Mesothelial cell of epicardium (in vitro differentiated cells): Measurements from ENCODE around the gene LIMS2. TPM values are rescaled to one million over a fixed set of nuclear protein-coding genes. Genes with fewer than 3 reads are reported as not detected.

Experiments used
- DNase-seq, 2 experiments: peaks; one replicate each; pipeline ENCODE4 v3.0.0; 2021; ENCODE audit warnings: low spot score in 2 of 2; ENCODE audit not compliant: unreplicated experiment in 2 of 2
- H3K27ac Mint-ChIP-seq: 2 replicates; pipeline ENCODE4 v1.8.0; 2021; ENCODE audit warnings: mixed read lengths
- H3K27me3 Mint-ChIP-seq: 2 replicates; pipeline ENCODE4 v1.8.0; 2021; ENCODE audit warnings: low read depth, mixed read lengths
- H3K36me3 Mint-ChIP-seq: 2 replicates; pipeline ENCODE4 v1.8.0; 2021; ENCODE audit warnings: mixed read lengths
- H3K4me1 Mint-ChIP-seq: 2 replicates; pipeline ENCODE4 v1.8.0; 2021; ENCODE audit warnings: mixed read lengths
- H3K4me3 Mint-ChIP-seq: 2 replicates; pipeline ENCODE4 v1.8.0; 2021; ENCODE audit warnings: mild to moderate bottlenecking, moderate library complexity, mixed read lengths
- H3K9me3 Mint-ChIP-seq: 2 replicates; pipeline ENCODE4 v1.8.0; 2021; ENCODE audit warnings: mixed read lengths
- total RNA-seq: library from RNA; stranded (reverse); gene quantifications from 3 replicates; pipeline ENCODE4 v1.2.1, GENCODE V29; 2021
- TF ChIP-seq, protein P1 (sequence below): fragments of 200-600 bp; sonication (generic); IDR thresholded peaks from one replicate; pipeline ENCODE4 v1.5.0; 2021; ENCODE audit warnings: antibody characterized with exemption; ENCODE audit not compliant: unreplicated experiment

Gene LIMS2
- total RNA-seq, 1 donor from 2014 or later, result 11.9 TPM

GRCh38 chr2:127630864-127631540, 44.3 kb downstream of the LIMS2 start:
- Mint-ChIP-seq H3K4me3 (no peak overlapping the region), H3K27ac (no peak overlapping the region), H3K27me3 (peaks cover 4% of the 10 kb centered on the region)

GRCh38 chr2:127630096-127630863, 45.0 kb downstream of the LIMS2 start:
- H3K27me3 Mint-ChIP-seq, result peaks cover 6% of the 10 kb centered on the region
- H3K36me3 Mint-ChIP-seq, result no peaks in the 10 kb centered on the region
- TF ChIP-seq, protein P1, sequence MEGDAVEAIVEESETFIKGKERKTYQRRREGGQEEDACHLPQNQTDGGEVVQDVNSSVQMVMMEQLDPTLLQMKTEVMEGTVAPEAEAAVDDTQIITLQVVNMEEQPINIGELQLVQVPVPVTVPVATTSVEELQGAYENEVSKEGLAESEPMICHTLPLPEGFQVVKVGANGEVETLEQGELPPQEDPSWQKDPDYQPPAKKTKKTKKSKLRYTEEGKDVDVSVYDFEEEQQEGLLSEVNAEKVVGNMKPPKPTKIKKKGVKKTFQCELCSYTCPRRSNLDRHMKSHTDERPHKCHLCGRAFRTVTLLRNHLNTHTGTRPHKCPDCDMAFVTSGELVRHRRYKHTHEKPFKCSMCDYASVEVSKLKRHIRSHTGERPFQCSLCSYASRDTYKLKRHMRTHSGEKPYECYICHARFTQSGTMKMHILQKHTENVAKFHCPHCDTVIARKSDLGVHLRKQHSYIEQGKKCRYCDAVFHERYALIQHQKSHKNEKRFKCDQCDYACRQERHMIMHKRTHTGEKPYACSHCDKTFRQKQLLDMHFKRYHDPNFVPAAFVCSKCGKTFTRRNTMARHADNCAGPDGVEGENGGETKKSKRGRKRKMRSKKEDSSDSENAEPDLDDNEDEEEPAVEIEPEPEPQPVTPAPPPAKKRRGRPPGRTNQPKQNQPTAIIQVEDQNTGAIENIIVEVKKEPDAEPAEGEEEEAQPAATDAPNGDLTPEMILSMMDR, result no peak
- no peak overlapping the region for H3K27ac Mint-ChIP-seq
- no peak for DNase-seq
- H3K4me3 Mint-ChIP-seq, result no peak overlapping the region
- no peaks in the 10 kb centered on the region for H3K4me1 Mint-ChIP-seq
- H3K9me3 Mint-ChIP-seq, result no peaks in the 10 kb centered on the region

More at GRCh38 chr2:127630864-127631540, 44.3 kb downstream of the LIMS2 start:
- no peak for DNase-seq
- H3K9me3 Mint-ChIP-seq, result no peaks in the 10 kb centered on the region
- no peaks in the 10 kb centered on the region for H3K36me3 Mint-ChIP-seq
- TF ChIP-seq, protein P1, result no peak
- no peaks in the 10 kb centered on the region for H3K4me1 Mint-ChIP-seq

- no peak overlapping the region for H3K27ac Mint-ChIP-seq
- H3K9me3 Mint-ChIP-seq, result no peaks in the 10 kb centered on the region
- TF ChIP-seq, protein P1, result no peak
- H3K4me3 Mint-ChIP-seq, result no peak overlapping the region
- no peaks in the 10 kb centered on the region for H3K36me3 Mint-ChIP-seq
- no peak for DNase-seq
- H3K27me3 Mint-ChIP-seq, result peaks cover 6% of the 10 kb centered on the region
- no peaks in the 10 kb centered on the region for H3K4me1 Mint-ChIP-seq
Measured at GRCh38 chr2:127629637-127630036, 45.7 kb downstream of the LIMS2 start.

DNA sequence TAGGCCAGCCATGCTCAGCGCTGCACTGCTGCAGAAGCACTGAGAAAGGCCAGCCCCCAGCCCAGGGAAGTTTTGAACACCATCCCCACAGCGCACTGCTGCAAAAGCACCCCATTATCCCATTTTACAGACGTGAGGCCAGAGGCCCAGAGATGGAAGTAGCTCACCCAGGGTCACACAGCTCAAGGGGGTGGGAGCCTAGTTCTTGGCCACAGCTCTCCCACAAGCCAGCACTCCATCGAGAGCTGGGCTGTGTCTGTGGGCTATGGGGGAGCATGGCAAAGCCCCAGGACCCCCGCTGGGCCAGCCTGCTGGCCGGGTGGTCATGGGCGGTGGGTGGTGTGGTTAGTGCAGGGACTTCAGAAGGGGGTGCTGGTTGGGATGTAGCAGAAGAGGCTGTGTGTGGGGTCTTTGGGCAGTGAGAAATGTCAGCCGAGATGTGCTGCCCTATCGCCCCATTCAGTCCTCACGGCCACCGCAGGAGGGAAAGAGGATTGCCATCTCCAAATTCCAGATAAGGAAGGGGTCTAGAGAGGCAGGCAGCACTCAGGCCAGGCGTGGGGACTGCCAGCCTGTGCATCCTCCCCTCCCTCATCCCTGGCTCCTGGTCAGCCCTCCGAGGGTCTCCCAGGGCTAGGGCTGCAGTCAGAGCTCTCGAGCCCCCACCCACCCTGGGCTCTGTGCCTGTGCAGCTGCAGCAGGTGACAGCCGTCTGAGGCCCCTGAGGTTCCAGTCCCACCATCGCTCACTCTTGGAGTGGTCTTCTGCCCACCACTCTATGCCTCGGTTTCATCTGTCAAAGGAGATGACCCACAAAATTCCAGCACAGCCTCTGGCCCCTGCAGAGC, 46.3 kb downstream of the LIMS2 start:
- H3K4me3 Mint-ChIP-seq, result no peak overlapping the region
- TF ChIP-seq, protein P1, result no peak
- H3K27ac Mint-ChIP-seq, result no peak overlapping the region

GRCh38 chr2:127627740-127628571, 47.4 kb downstream of the LIMS2 start:
- TF ChIP-seq, protein P1, result no peak
- Mint-ChIP-seq H3K4me1 (no peaks in the 10 kb centered on the region), H3K27ac (no peak overlapping the region), H3K27me3 (peaks cover 6% of the 10 kb centered on the region), H3K9me3 (no peaks in the 10 kb centered on the region), H3K4me3 (no peak overlapping the region), H3K36me3 (no peaks in the 10 kb centered on the region)
- DNase-seq, result no peak

More for the DNA sequence above, 46.3 kb downstream of the LIMS2 start:
- Mint-ChIP-seq H3K9me3 (no peaks in the 10 kb centered on the region), H3K36me3 (no peaks in the 10 kb centered on the region), H3K27me3 (peaks cover 6% of the 10 kb centered on the region), H3K4me1 (no peaks in the 10 kb centered on the region)
- DNase-seq, result no peak
